Ovary (tissue), 9 donors: ENCODE data around the gene BRIP1. TPM values are rescaled to one million over a fixed set of nuclear protein-coding genes. Genes with fewer than 3 reads are reported as not detected.
"Not testable (repeated sequence)": the region's sequence is repeated elsewhere in the genome, so short reads cannot be mapped to it uniquely, and the experiment has no call there.

Source experiments
- DNase-seq, 5 donors: peaks; one replicate each; pipeline ENCODE4 v3.0.0-alpha.2; 2019 to 2020
- H3K27ac ChIP-seq, 2 donors: fragments of 200-600 bp; one replicate each; pipeline versions ENCODE4 v1.5.1 to v1.8.0; 2019 to 2022
- H3K27me3 ChIP-seq: fragments of 200-600 bp; one replicate; pipeline ENCODE4 v1.8.0; 2022
- H3K36me3 ChIP-seq: fragments of 200-600 bp; sonication (generic); one replicate; pipeline ENCODE4 v1.5.1; 2019
- H3K4me1 ChIP-seq: one replicate; pipeline ENCODE4 v1.8.1; 2013; ENCODE audit warnings: mild to moderate bottlenecking, moderate library complexity; ENCODE audit not compliant: insufficient read depth
- H3K4me3 ChIP-seq: fragments of 200-600 bp; sonication (generic); one replicate; pipeline ENCODE4 v1.5.1; 2017
- H3K9me3 ChIP-seq, 2 donors: fragments of 200-600 bp in 1 of 2; sonication (generic) in 1 of 2; one replicate each; pipeline versions ENCODE4 v1.5.1 to v1.8.1; 2013 to 2019; ENCODE audit warnings: mild to moderate bottlenecking in 1 of 2, moderate library complexity in 1 of 2
- CTCF ChIP-seq, 3 donors: fragments of 450-650 bp in 2 of 3; fragments of 200-600 bp in 1 of 3; IDR thresholded peaks; one replicate each; pipeline versions ENCODE4 v1.5.1 to v1.8.0; 2016 to 2022; ENCODE audit warnings: antibody characterized with exemption in 3 of 3, mild to moderate bottlenecking in 1 of 3
- EP300 ChIP-seq: sonication (generic); formaldehyde crosslinking; IDR thresholded peaks from one replicate; pipeline ENCODE4 v1.6.1; 2017; ENCODE audit warnings: antibody characterized with exemption
- POLR2A ChIP-seq: fragments of 450-650 bp; IDR thresholded peaks from one replicate; pipeline ENCODE4 v1.6.1; 2017; ENCODE audit warnings: antibody characterized with exemption, mild to moderate bottlenecking, moderate library complexity
- WGBS, 3 donors: extraction: QIAGEN DNeasy Blood & Tissue Kit in 1 of 3; methylation state at CpG; one replicate each; pipeline versions ENCODE4 v1.1.5 to v1.1.7; 2013 to 2017; 5-methylcytosine and 5-hydroxymethylcytosine counted together
- intact Hi-C, 4 donors: fragments of 100-400 bp; cut with DNase I; formaldehyde crosslinking; loops; one replicate each; pipeline versions ENCODE4 v1.11.0 to v1.15.1; 2022 to 2023
- polyA plus RNA-seq, 2 donors: library from polyadenylated mRNA; stranded (reverse); fragments of 200-250 nt in 1 of 2; fragments of 350-450 nt in 1 of 2; fragmentation: Illumina TruSeq in 1 of 2; extraction: RNeasy Lipid Tissue Mini Kit (QIAGEN cat#74804) in 1 of 2; gene quantifications; one replicate each; pipeline ENCODE4 v1.2.3, GENCODE V29; 2013 to 2014
- total RNA-seq, 7 donors: library from RNA; depleted of rRNA in 2 of 7; stranded (reverse); fragments of >200 nt in 2 of 7; fragmentation: NEBNext Ultra II Directional in 3 of 7; extraction: Animal tissue kit (Norgen Biotek cat#: 25700) in 3 of 7; gene quantifications; one replicate each; pipeline versions ENCODE4 v1.1.0 to v1.2.4, GENCODE V29; 2016 to 2023
- donor health status: DM: no; HTN: no; CAD: no; lungs with moderate emphysema.
- donor health status: DM: no; HTN: no; CAD: no.
- donor health status: Bipolar disorder and iron deficiency.
- donor health status: DM: yes; HTN: yes; CAD: no.
- donor health status: DM: no; HTN: no; CAD: no.
- donor health status: DM: yes; HTN: yes; CAD: no.

The BRIP1 gene
- total and polyA plus RNA-seq, 9 donors = 0.11 to 2.3 (median 1.1) TPM

- Histone ChIP-seq H3K4me3 (no peak overlapping the region), H3K36me3 (no peaks in the 10 kb centered on the region), H3K9me3 (no peaks in the 10 kb centered on the region), H3K4me1 (no peaks in the 10 kb centered on the region), H3K27me3 (no peaks in the 10 kb centered on the region), H3K27ac (no peak overlapping the region)
- WGBS, 3 donors = 76 to 89% (median 83%) methylated on average over 2 of the region's 2 CpGs
- TF ChIP-seq POLR2A (no peak), CTCF (IDR thresholded peaks at IDR 0.05) (no peak), EP300 (no peak)
- intact Hi-C loops = no loop called here
- DNase-seq = no peak
Measured at GRCh38 chr17:61868074-61868473, 4.7 kb upstream of the BRIP1 start.

GRCh38 chr17:61867033-61867432 is 3.7 kb upstream of the BRIP1 start:
- Histone ChIP-seq H3K9me3 (no peaks in the 10 kb centered on the region), H3K27ac (no peak overlapping the region), H3K4me1 (peaks cover 2% of the 10 kb centered on the region), H3K4me3 (no peak overlapping the region), H3K36me3 (no peaks in the 10 kb centered on the region), H3K27me3 (no peaks in the 10 kb centered on the region)
- intact Hi-C loops = no loop called here
- TF ChIP-seq EP300 = no peak
- no peak for TF ChIP-seq CTCF (IDR thresholded peaks at IDR 0.05)
- TF ChIP-seq POLR2A = no peak
- no peak for DNase-seq

GRCh38 chr17:61863801-61864126 is 436 bp upstream of the BRIP1 start:
- peaks cover 2% of the 10 kb centered on the region for H3K4me1 ChIP-seq
- H3K4me3 ChIP-seq = peak overlapping the region; percentile 62
- no peak for DNase-seq
- 1% methylated on average over 8 of the region's 8 CpGs for WGBS, 3 donors
- no peaks in the 10 kb centered on the region for H3K9me3 ChIP-seq
- no peaks in the 10 kb centered on the region for H3K27me3 ChIP-seq
- intact Hi-C loops = no loop called here
- H3K27ac ChIP-seq = peak overlapping the region; percentile 62 to 75
- TF ChIP-seq CTCF (IDR thresholded peaks at IDR 0.05) (no peak), POLR2A (no peak), EP300 (no peak)
- no peaks in the 10 kb centered on the region for H3K36me3 ChIP-seq

GRCh38 chr17:61862105-61862574 is 1.2 kb downstream of the BRIP1 start:
- DNase-seq = no peak
- intact Hi-C loops = no loop called here
- no peak for TF ChIP-seq POLR2A
- H3K9me3 ChIP-seq = no peaks in the 10 kb centered on the region
- H3K27ac ChIP-seq = no peak overlapping the region
- H3K4me3 ChIP-seq = no peak overlapping the region
- no peaks in the 10 kb centered on the region for H3K36me3 ChIP-seq
- WGBS, 3 donors = 17 to 29% (median 17%) methylated on average over 1 of the region's 1 CpG
- no peaks in the 10 kb centered on the region for H3K27me3 ChIP-seq
- H3K4me1 ChIP-seq = peaks cover 2% of the 10 kb centered on the region

GRCh38 chr17:61860397-61860796 is 2.9 kb downstream of the BRIP1 start:
- WGBS, 3 donors = 73 to 81% (median 79%) methylated on average over 10 of the region's 10 CpGs

GRCh38 chr17:61856035-61856434 is 7.3 kb downstream of the BRIP1 start:
- WGBS, 3 donors = 92 to 98% (median 97%) methylated on average over 1 of the region's 1 CpG
- Histone ChIP-seq H3K27me3 (no peaks in the 10 kb centered on the region), H3K9me3 (no peaks in the 10 kb centered on the region), H3K4me3 (no peak overlapping the region), H3K4me1 (no peaks in the 10 kb centered on the region), H3K27ac (no peak overlapping the region), H3K36me3 (no peaks in the 10 kb centered on the region)
- TF ChIP-seq CTCF (IDR thresholded peaks at IDR 0.05) (no peak), POLR2A (no peak), EP300 (no peak)
- intact Hi-C loops = loop anchor here in 1 of 4 donors (10.0 kb wide), 1 partner anchor 441 kb away; no protein-coding TSS in a partner anchor
- DNase-seq = no peak

More at GRCh38 chr17:61860397-61860796, 2.9 kb downstream of the BRIP1 start:
- H3K4me3 ChIP-seq, H3K27ac ChIP-seq, H3K9me3 ChIP-seq, DNase-seq, H3K4me1 ChIP-seq, H3K36me3 ChIP-seq, intact Hi-C loops, H3K27me3 ChIP-seq: not testable (repeated sequence)
